ENCODE results near the gene SOX6.

SOX6 gene

GRCh38 chr11:15991215-15991614, 365.1 kb downstream of the SOX6 start:
- H2AFZ ChIP-seq (ENCODE audit: low read length): no peak overlapping the region
- H3K4me1 ChIP-seq (ENCODE audit: insufficient read depth, low read length, severe bottlenecking): no peaks in the 10 kb centered on the region
- H3K9ac ChIP-seq (ENCODE audit: low read length): no peak overlapping the region
- no peak overlapping the region for H3K4me2 ChIP-seq (ENCODE audit: low read length)
- H3K36me3 ChIP-seq (ENCODE audit: insufficient read depth, low read length): no peaks in the 10 kb centered on the region
- H4K20me1 ChIP-seq (ENCODE audit: insufficient read depth, low read length): no peaks in the 10 kb centered on the region
- no peak overlapping the region for H3K4me3 ChIP-seq (ENCODE audit: low read depth, low read length, poor library complexity, severe bottlenecking)
- H3K27me3 ChIP-seq (ENCODE audit: insufficient read depth, low read length): no peaks in the 10 kb centered on the region
- TF ChIP-seq EZH2 (IDR thresholded peaks at IDR 0.05; ENCODE audit: borderline replicate concordance, low read length) (no peak), CTCF (IDR thresholded peaks at IDR 0.05; ENCODE audit: low read length) (no peak)
- no peaks in the 10 kb centered on the region for H3K9me3 ChIP-seq (ENCODE audit: low read length)
- no peaks in the 10 kb centered on the region for H3K79me2 ChIP-seq (ENCODE audit: insufficient read depth, low read length)
- no peaks in the 10 kb centered on the region for H3F3A ChIP-seq (ENCODE audit: insufficient read depth, low read length)
- H3K27ac ChIP-seq (ENCODE audit: low read depth, low read length, poor library complexity, severe bottlenecking): no peak overlapping the region
- no peaks in the 10 kb centered on the region for H3K9me2 ChIP-seq (ENCODE audit: low read depth, low read length)

- H4K20me1 ChIP-seq (ENCODE audit: insufficient read depth, low read length): no peaks in the 10 kb centered on the region
Measured at GRCh38 chr11:15989685-15990084, 366.7 kb downstream of the SOX6 start.

GRCh38 chr11:15988693-15989231, 367.6 kb downstream of the SOX6 start:
- Histone ChIP-seq H3K27me3 (ENCODE audit: insufficient read depth, low read length) (no peaks in the 10 kb centered on the region), H3K27ac (ENCODE audit: low read depth, low read length, poor library complexity, severe bottlenecking) (no peak overlapping the region)

More at GRCh38 chr11:15989685-15990084, 366.7 kb downstream of the SOX6 start:
- H3K9me3 ChIP-seq (ENCODE audit: low read length): no peaks in the 10 kb centered on the region
- no peaks in the 10 kb centered on the region for H3K27me3 ChIP-seq (ENCODE audit: insufficient read depth, low read length)
- H3K9ac ChIP-seq (ENCODE audit: low read length): no peak overlapping the region
- H3K4me2 ChIP-seq (ENCODE audit: low read length): no peak overlapping the region
- no peaks in the 10 kb centered on the region for H3K36me3 ChIP-seq (ENCODE audit: insufficient read depth, low read length)
- H3K9me2 ChIP-seq (ENCODE audit: low read depth, low read length): no peaks in the 10 kb centered on the region
- no peak for TF ChIP-seq CTCF (IDR thresholded peaks at IDR 0.05; ENCODE audit: low read length)
- no peak for TF ChIP-seq EZH2 (IDR thresholded peaks at IDR 0.05; ENCODE audit: borderline replicate concordance, low read length)
- H3K27ac ChIP-seq (ENCODE audit: low read depth, low read length, poor library complexity, severe bottlenecking): no peak overlapping the region
- no peaks in the 10 kb centered on the region for H3K4me1 ChIP-seq (ENCODE audit: insufficient read depth, low read length, severe bottlenecking)
- no peaks in the 10 kb centered on the region for H3K79me2 ChIP-seq (ENCODE audit: insufficient read depth, low read length)
- H3F3A ChIP-seq (ENCODE audit: insufficient read depth, low read length): no peaks in the 10 kb centered on the region
- no peak overlapping the region for H3K4me3 ChIP-seq (ENCODE audit: low read depth, low read length, poor library complexity, severe bottlenecking)
- H2AFZ ChIP-seq (ENCODE audit: low read length): no peak overlapping the region

More at GRCh38 chr11:15988693-15989231, 367.6 kb downstream of the SOX6 start:
- Histone ChIP-seq H4K20me1 (ENCODE audit: insufficient read depth, low read length) (no peaks in the 10 kb centered on the region), H3K36me3 (ENCODE audit: insufficient read depth, low read length) (no peaks in the 10 kb centered on the region), H3K9ac (ENCODE audit: low read length) (no peak overlapping the region), H3K9me2 (ENCODE audit: low read depth, low read length) (no peaks in the 10 kb centered on the region), H3K9me3 (ENCODE audit: low read length) (no peaks in the 10 kb centered on the region), H3K4me2 (ENCODE audit: low read length) (no peak overlapping the region), H3K79me2 (ENCODE audit: insufficient read depth, low read length) (no peaks in the 10 kb centered on the region), H2AFZ (ENCODE audit: low read length) (no peak overlapping the region), H3F3A (ENCODE audit: insufficient read depth, low read length) (no peaks in the 10 kb centered on the region), H3K4me3 (ENCODE audit: low read depth, low read length, poor library complexity, severe bottlenecking) (no peak overlapping the region), H3K4me1 (ENCODE audit: insufficient read depth, low read length, severe bottlenecking) (no peaks in the 10 kb centered on the region)
- TF ChIP-seq CTCF (IDR thresholded peaks at IDR 0.05; ENCODE audit: low read length): peak; percentile 56; the same call in 1 of the 2 replicates
- TF ChIP-seq EZH2 (IDR thresholded peaks at IDR 0.05; ENCODE audit: borderline replicate concordance, low read length): no peak
